Adrenal gland (tissue), 12 donors: ENCODE data around the gene PSME4. TPM values are rescaled to one million over a fixed set of nuclear protein-coding genes. Genes with fewer than 3 reads are reported as not detected.

ENCODE experiments used
- DNase-seq, 7 donors: peaks; one replicate each; pipeline ENCODE4 v3.0.0-alpha.2; 2019 to 2020
- H3K27ac ChIP-seq, 5 donors: fragments of 200-600 bp; sonication (generic) in 4 of 5; 1 replicate in 3 of 5; 2 replicates in 2 of 5; pipeline versions ENCODE4 v1.5.1 to v1.8.0; 2016 to 2020; ENCODE audit warnings: mild to moderate bottlenecking in 1 of 5
- H3K27me3 ChIP-seq: fragments of 200-600 bp; 2 replicates; pipeline ENCODE4 v1.8.0; 2021
- H3K36me3 ChIP-seq, 2 donors: fragments of 200-600 bp; replicated peaks in 1 of 2; 1 replicate in 1 of 2; 2 replicates in 1 of 2; pipeline versions ENCODE4 v1.5.1 to v1.8.0; 2018 to 2022
- H3K4me1 ChIP-seq, 2 donors: fragments of 200-600 bp; replicated peaks in 1 of 2; 1 replicate in 1 of 2; 2 replicates in 1 of 2; pipeline versions ENCODE4 v1.5.1 to v1.8.0; 2018 to 2021
- H3K4me3 ChIP-seq, 4 donors: fragments of 200-600 bp; sonication (generic) in 3 of 4; one replicate each; pipeline ENCODE4 v1.5.1; 2016 to 2018
- H3K9me3 ChIP-seq, 3 donors: fragments of 200-600 bp; sonication (generic) in 1 of 3; replicated peaks in 1 of 3; 1 replicate in 2 of 3; 2 replicates in 1 of 3; pipeline versions ENCODE4 v1.5.1 to v1.8.0; 2016 to 2021
- CTCF ChIP-seq, 6 experiments: fragments of 450-650 bp in 4 of 6; fragments of 200-600 bp in 2 of 6; sonication (generic) in 1 of 6; IDR thresholded peaks; 1 replicate in 5 of 6; 2 replicates in 1 of 6; pipeline versions ENCODE4 v1.5.1 to v1.8.0; 2016 to 2021; ENCODE audit warnings: antibody characterized with exemption in 6 of 6, mild to moderate bottlenecking in 2 of 6, moderate library complexity in 1 of 6
- POLR2A ChIP-seq, 2 donors: fragments of 450-650 bp; IDR thresholded peaks; one replicate each; pipeline ENCODE4 v1.6.1; 2017; ENCODE audit warnings: antibody characterized with exemption in 2 of 2, mild to moderate bottlenecking in 2 of 2, moderate library complexity in 1 of 2
- WGBS, 4 donors: extraction: QIAGEN DNeasy Blood & Tissue Kit in 2 of 4; methylation state at CpG; one replicate each; pipeline versions ENCODE4 v1.1.5 to v1.1.7; 2013 to 2017; 5-methylcytosine and 5-hydroxymethylcytosine counted together
- intact Hi-C, 2 donors: fragments of 100-400 bp; cut with DNase I; formaldehyde crosslinking; loops; one replicate each; pipeline versions ENCODE4 v1.14.1 to v1.15.0; 2022 to 2023
- polyA plus RNA-seq, 3 donors: library from polyadenylated mRNA; stranded (reverse); fragments of 200-250 nt in 2 of 3; fragments of 350-450 nt in 1 of 3; fragmentation: Illumina TruSeq in 1 of 3; extraction: RNeasy Lipid Tissue Mini Kit (QIAGEN cat#74804) in 1 of 3; gene quantifications; one replicate each; pipeline ENCODE4 v1.2.3, GENCODE V29; 2013 to 2014
- total RNA-seq, 9 donors: library from RNA; depleted of rRNA in 4 of 9; stranded (reverse); fragments of >200 nt in 4 of 9; fragments of 120-200 nt in 1 of 9; fragmentation: NEBNext Ultra II Directional in 1 of 9; extraction: Animal tissue kit (Norgen Biotek cat#: 25700) in 1 of 9; gene quantifications; one replicate each; pipeline versions ENCODE4 v1.1.0 to v1.2.4, GENCODE V29; 2013 to 2023
- donor health status: healthy with polysubstance abuse.
- donor health status: Bipolar disorder and iron deficiency.
- donor health status: DM: yes; HTN: yes; CAD: no.
- donor health status: DM: no; HTN: no; CAD: no.
- donor health status: DM: no; HTN: no; CAD: no.
- donor health status: DM: yes; HTN: yes; CAD: no.

PSME4 gene
- total and polyA plus RNA-seq, 12 donors, result 23.9 to 54.9 (median 41.9) TPM

GRCh38 chr2:53911434-53912189, 59.2 kb downstream of the PSME4 start:
- H3K27ac ChIP-seq, result no peak overlapping the region
- 88 to 94% (median 92%) methylated on average over 4 of the region's 4 CpGs for WGBS, 4 donors
- DNase-seq, result no peak
- TF ChIP-seq CTCF (IDR thresholded peaks at IDR 0.05) (no peak), POLR2A (IDR thresholded peaks at IDR 0.05) (no peak)
- H3K9me3 ChIP-seq, result no peaks in the 10 kb centered on the region
- H3K27me3 ChIP-seq, result no peaks in the 10 kb centered on the region
- H3K4me3 ChIP-seq, result no peak overlapping the region
- H3K36me3 ChIP-seq, result peaks cover 0 to 20% of the 10 kb centered on the region in 2 donors
- intact Hi-C loops, result no loop called here
- H3K4me1 ChIP-seq, result no peaks in the 10 kb centered on the region

DNA sequence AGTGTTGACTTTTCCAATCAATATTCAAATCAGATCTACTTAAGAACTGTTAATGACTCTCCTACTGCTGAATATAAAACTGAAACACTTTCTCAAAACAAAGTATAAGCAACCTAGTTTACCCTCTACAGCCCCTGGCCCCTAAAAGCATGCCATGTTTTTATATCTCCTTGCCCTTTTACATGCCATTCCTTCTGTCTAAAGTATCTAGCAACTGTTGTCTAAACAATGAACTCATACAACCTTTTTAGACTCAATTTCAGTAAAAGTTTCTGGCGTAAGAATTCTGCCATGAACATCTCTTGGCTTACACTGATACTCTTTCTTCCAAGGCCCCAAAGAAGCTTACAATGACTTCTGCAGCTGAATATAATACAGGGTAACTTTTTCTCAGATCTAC, 63.2 kb downstream of the PSME4 start:
- intact Hi-C loops, result no loop called here
- TF ChIP-seq POLR2A (IDR thresholded peaks at IDR 0.05) (no peak), CTCF (IDR thresholded peaks at IDR 0.05) (no peak)
- Histone ChIP-seq H3K4me3 (no peak overlapping the region), H3K27me3 (no peaks in the 10 kb centered on the region), H3K27ac (no peak overlapping the region), H3K4me1 (no peaks in the 10 kb centered on the region), H3K36me3 (peaks cover 0 to 55% of the 10 kb centered on the region in 2 donors), H3K9me3 (no peaks in the 10 kb centered on the region)
- no peak for DNase-seq
- WGBS, 4 donors, result 85 to 96% (median 93%) methylated on average over 1 of the region's 1 CpG

GRCh38 chr2:53905396-53905795, 65.4 kb downstream of the PSME4 start:
- intact Hi-C loops, result no loop called here
- no peaks in the 10 kb centered on the region for H3K4me1 ChIP-seq
- no peaks in the 10 kb centered on the region for H3K9me3 ChIP-seq
- H3K27ac ChIP-seq, result no peak overlapping the region
- TF ChIP-seq POLR2A (IDR thresholded peaks at IDR 0.05) (no peak), CTCF (IDR thresholded peaks at IDR 0.05) (no peak)
- H3K36me3 ChIP-seq, result peaks cover 0 to 74% of the 10 kb centered on the region in 2 donors
- no peaks in the 10 kb centered on the region for H3K27me3 ChIP-seq
- H3K4me3 ChIP-seq, result no peak overlapping the region
- 88 to 92% (median 90%) methylated on average over 9 of the region's 9 CpGs for WGBS, 4 donors
- no peak for DNase-seq

- no peak for TF ChIP-seq POLR2A (IDR thresholded peaks at IDR 0.05)
- TF ChIP-seq CTCF (IDR thresholded peaks at IDR 0.05), result no peak
- peaks cover 0 to 83% of the 10 kb centered on the region in 2 donors for H3K36me3 ChIP-seq
- WGBS, 4 donors, result 70 to 79% (median 76%) methylated on average over 4 of the region's 4 CpGs
- no peaks in the 10 kb centered on the region for H3K4me1 ChIP-seq
- H3K4me3 ChIP-seq, result no peak overlapping the region
- H3K9me3 ChIP-seq, result no peaks in the 10 kb centered on the region
- no peak for DNase-seq
- no peaks in the 10 kb centered on the region for H3K27me3 ChIP-seq
- H3K27ac ChIP-seq, result no peak overlapping the region
- intact Hi-C loops, result no loop called here
These were observed 67.8 kb downstream of the PSME4 start for GRCh38 chr2:53903011-53903410.
